Measurements from ENCODE around the gene LSAMP.

Gene LSAMP

GRCh38 chr3:116356056-116356455, 89.2 kb downstream of the LSAMP start:
- DNase-seq (ENCODE audit: low read depth in 2 of 2), result no peak

DNA sequence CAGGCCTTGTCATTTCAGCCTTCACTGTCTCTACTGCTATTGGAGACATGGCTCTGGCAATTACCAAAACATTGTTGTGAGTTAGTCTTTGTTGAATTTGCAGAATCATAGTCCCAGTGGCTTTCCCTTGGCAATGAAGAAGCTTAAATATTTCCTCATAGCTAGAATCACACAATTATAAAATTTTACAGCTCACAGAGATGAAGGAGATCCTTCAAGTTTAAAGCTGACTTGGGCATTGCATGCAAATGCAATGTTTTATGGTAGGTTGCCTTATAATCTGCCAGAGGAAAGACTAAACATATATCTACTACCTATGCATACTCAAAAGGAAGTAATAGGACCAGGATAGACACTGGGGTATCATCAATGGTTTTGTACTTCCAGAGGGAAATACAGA, 90.9 kb downstream of the LSAMP start:
- no peak for DNase-seq (ENCODE audit: low read depth in 2 of 2)

DNA sequence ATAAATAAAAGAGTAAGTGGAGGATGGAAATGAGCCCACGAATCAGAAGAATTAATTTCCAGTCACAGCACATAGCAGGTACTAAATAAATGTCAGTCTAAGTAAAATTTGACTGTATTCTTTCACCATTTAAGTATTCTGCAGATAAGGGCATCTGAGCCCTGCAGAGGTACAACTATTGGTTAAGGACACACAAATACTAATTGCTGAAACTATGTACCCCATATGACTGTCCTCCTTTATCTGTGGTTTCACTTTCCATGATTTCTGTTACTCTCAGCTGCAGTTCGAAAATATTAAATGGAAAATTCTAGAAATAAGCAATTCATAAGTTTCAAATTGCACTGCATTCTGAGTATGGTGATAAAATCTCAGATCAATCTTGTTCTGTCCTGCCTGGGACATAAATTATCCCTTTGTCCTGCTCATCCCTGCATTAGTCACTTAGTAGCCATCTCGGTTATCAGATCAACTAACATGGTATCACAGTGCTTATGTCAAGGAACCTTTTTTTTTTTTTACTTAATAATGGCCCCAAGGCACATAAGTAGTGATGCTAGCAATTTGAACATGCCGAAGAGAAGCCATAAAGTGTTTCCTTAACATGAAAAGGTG, 95.1 kb downstream of the LSAMP start:
- no peak for DNase-seq (ENCODE audit: low read depth in 2 of 2)

- no peak for DNase-seq (ENCODE audit: low read depth in 2 of 2)
These were observed 97.1 kb downstream of the LSAMP start for GRCh38 chr3:116348216-116348615.

DNA sequence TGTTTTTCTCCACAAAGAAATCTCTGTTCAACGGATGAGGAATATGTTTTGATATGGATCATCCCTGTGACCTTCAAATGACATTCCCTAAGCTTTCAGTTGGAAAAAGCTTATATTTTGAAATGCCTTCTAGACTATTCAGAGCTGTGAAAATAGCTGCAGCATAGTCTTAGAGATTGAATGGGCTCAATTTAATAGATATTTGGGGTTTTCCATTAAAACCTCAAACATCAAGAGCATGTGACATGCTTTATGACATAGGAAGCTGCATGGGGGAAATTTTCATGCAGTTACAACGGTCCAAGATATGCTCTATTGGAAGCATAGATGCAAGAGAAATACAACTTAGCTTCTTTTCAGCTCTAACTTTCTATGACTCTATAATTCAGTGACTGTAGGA, 102.8 kb downstream of the LSAMP start:
- no peak for DNase-seq (ENCODE audit: low read depth in 2 of 2)

GRCh38 chr3:116341899-116342298, 103.4 kb downstream of the LSAMP start:
- no peak for DNase-seq (ENCODE audit: low read depth in 2 of 2)

- no peak for DNase-seq (ENCODE audit: low read depth in 2 of 2)
These were observed 103.9 kb downstream of the LSAMP start for GRCh38 chr3:116341381-116341780.

- DNase-seq (ENCODE audit: low read depth in 2 of 2), result no peak
These were observed 104.5 kb downstream of the LSAMP start for GRCh38 chr3:116340680-116341216.

- DNase-seq (ENCODE audit: low read depth in 2 of 2), result no peak
These were observed 105.8 kb downstream of the LSAMP start for GRCh38 chr3:116339441-116340028.

GRCh38 chr3:116338713-116339112, 106.6 kb downstream of the LSAMP start:
- DNase-seq (ENCODE audit: low read depth in 2 of 2), result no peak

- DNase-seq (ENCODE audit: low read depth in 2 of 2), result no peak
These were observed 108.1 kb downstream of the LSAMP start for GRCh38 chr3:116337229-116337628.

- no peak for DNase-seq (ENCODE audit: low read depth in 2 of 2)
These were observed 113.9 kb downstream of the LSAMP start for GRCh38 chr3:116331380-116331779.

DNA sequence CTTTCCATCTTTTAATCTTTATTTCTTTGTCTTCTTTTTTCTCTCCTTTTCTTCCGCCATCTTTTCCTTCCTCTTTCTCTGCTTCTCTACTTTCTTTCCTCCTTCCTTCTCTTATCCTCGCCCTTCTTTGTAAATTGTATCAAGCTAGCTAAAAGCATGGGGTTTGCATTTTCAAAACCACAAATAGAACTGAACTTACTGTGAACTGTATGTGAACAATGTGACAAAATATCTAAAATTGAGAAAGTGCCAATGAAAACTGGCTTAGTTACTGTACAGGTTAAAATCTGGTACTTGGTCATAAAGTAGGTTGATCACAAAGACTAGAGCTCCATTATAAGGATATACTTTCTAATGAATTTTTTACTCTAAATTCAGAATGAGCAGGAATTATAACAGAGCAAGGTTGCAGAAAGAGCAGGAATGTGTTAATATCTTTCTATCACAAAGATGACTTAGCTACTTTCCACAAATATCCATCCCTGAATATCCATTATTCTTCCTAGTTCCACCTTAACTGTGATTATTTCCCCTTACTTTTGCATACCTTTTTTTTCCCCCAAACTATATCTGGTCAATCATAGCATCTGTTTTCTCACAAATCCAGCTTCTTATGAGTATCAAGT, 122.4 kb downstream of the LSAMP start:
- DNase-seq (ENCODE audit: low read depth in 2 of 2), result no peak

- no peak for DNase-seq (ENCODE audit: low read depth in 2 of 2)
These were observed 126.9 kb downstream of the LSAMP start for GRCh38 chr3:116318370-116318769.

DNA sequence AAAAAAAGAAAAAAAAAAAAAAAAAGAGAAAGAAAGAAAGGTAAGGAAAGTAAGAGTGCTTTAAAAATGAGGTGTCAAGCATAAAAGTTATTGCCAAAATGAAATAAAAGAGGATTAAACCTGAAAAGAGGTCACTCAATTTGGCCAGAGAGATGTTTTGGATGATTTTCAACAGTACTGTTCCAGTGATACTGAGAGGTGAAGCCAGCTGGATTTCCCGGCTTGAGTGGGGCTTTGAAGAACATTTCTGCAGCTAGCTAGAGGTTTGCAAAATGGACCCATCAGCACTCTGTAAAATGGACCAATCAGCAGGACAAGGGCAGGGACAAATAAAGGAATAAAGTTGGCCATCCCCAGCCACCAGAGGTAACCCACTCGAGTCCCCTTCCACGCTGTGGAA, 128.5 kb downstream of the LSAMP start:
- DNase-seq (ENCODE audit: low read depth in 2 of 2), result no peak

GRCh38 chr3:116314476-116314875, 130.8 kb downstream of the LSAMP start:
- DNase-seq (ENCODE audit: low read depth in 2 of 2), result no peak

DNA sequence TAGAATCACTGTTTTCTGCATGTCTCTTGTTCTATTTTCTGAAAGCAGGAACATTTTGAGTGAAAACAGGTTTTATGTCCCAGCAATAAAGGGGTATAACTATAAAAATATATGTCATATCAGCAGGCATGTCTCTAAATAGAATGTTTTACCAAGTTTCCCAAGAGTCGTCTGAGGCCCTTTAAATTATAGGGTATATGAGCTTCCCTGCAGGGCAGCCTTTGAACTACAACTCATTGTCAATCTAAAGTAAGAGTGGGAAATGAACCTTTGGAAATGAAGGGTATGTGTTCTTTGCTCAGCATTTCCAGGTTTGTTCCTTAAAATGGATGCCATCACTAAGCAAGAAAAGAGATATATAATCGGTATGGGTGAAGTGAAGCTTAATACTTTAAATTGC, 138.6 kb downstream of the LSAMP start:
- no peak for DNase-seq (ENCODE audit: low read depth in 2 of 2)

DNA sequence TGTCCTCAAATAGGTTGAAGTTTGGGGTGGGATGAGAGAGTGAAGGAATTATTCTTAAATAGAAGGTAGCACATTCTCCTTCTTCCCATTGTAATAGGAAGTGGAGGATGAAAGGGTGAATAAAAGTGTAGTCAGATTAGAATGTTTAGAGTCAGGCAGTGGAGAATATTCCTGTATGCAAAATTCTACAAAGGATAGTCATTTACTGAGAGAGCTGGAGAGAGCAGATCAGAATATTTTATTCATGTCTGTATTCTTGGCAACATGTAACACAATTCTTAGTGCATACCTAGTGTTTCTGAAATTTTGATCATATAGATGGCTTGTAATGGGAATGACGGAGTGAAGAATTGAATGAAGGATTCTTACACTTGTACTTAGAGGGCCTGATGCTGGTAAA, 139.1 kb downstream of the LSAMP start:
- DNase-seq (ENCODE audit: low read depth in 2 of 2), result no peak

GRCh38 chr3:116302087-116302747, 143.1 kb downstream of the LSAMP start:
- no peak for DNase-seq (ENCODE audit: low read depth in 2 of 2)

GRCh38 chr3:116301422-116301821, 143.9 kb downstream of the LSAMP start:
- DNase-seq (ENCODE audit: low read depth in 2 of 2), result no peak

GRCh38 chr3:116300226-116300625, 145.1 kb downstream of the LSAMP start:
- DNase-seq (ENCODE audit: low read depth in 2 of 2), result no peak

DNA sequence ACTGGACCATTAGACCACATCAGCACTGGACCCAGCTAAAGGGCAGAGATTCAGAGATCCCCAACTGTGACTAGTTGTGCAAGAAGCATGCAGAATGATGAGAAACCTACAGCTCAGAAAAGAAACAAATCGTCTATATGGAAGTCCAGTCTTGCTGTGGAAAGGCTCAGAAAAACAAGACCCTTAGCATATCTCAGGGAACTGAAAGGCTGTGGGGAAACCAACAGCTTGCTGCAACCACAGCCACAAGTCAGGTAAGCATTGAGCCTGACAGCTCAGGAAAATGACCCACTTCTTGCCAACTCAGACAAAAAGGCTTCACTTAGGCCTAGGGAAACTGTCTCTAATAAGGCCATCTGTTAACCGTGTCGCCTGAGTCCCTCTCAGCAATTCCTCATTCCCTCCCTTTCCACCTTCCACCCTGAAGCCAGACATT, 145.6 kb downstream of the LSAMP start:
- no peak for DNase-seq (ENCODE audit: low read depth in 2 of 2)

- no peak for DNase-seq (ENCODE audit: low read depth in 2 of 2)
These were observed 147.1 kb downstream of the LSAMP start for GRCh38 chr3:116298151-116298550.
